ENCODE data around the gene ACBD6.

The ACBD6 gene

GRCh38 chr1:180311011-180311730 is 191.2 kb downstream of the ACBD6 start:
- DNase-seq (ENCODE audit: extremely low read depth in 1 of 2, low read depth in 1 of 2), result no peak

- DNase-seq (ENCODE audit: extremely low read depth in 1 of 2, low read depth in 1 of 2), result no peak
These were observed 192.3 kb downstream of the ACBD6 start for GRCh38 chr1:180310095-180310494.

GRCh38 chr1:180309338-180309737 is 193.0 kb downstream of the ACBD6 start:
- DNase-seq (ENCODE audit: extremely low read depth in 1 of 2, low read depth in 1 of 2), result no peak

- no peak for DNase-seq (ENCODE audit: extremely low read depth in 1 of 2, low read depth in 1 of 2)
These were observed 201.1 kb downstream of the ACBD6 start for GRCh38 chr1:180301135-180301742.

GRCh38 chr1:180299479-180300221 is 202.7 kb downstream of the ACBD6 start:
- DNase-seq (ENCODE audit: extremely low read depth in 1 of 2, low read depth in 1 of 2), result no peak

- no peak for DNase-seq (ENCODE audit: extremely low read depth in 1 of 2, low read depth in 1 of 2)
These were observed 206.4 kb downstream of the ACBD6 start for GRCh38 chr1:180295999-180296398.

- DNase-seq (ENCODE audit: extremely low read depth in 1 of 2, low read depth in 1 of 2), result no peak
These were observed 207.7 kb downstream of the ACBD6 start for GRCh38 chr1:180294711-180295110.

- DNase-seq (ENCODE audit: extremely low read depth in 1 of 2, low read depth in 1 of 2), result no peak
These were observed 211.4 kb downstream of the ACBD6 start for GRCh38 chr1:180291004-180291403.

- no peak for DNase-seq (ENCODE audit: extremely low read depth in 1 of 2, low read depth in 1 of 2)
These were observed 211.9 kb downstream of the ACBD6 start for GRCh38 chr1:180290265-180291001.

- no peak for DNase-seq (ENCODE audit: extremely low read depth in 1 of 2, low read depth in 1 of 2)
These were observed 213.4 kb downstream of the ACBD6 start for GRCh38 chr1:180288940-180289339.

- DNase-seq (ENCODE audit: extremely low read depth in 1 of 2, low read depth in 1 of 2), result no peak
These were observed 214.2 kb downstream of the ACBD6 start for GRCh38 chr1:180287988-180288705.

GRCh38 chr1:180286417-180286816 is 216.0 kb downstream of the ACBD6 start:
- DNase-seq (ENCODE audit: extremely low read depth in 1 of 2, low read depth in 1 of 2), result no peak

GRCh38 chr1:180283098-180283497 is 219.3 kb downstream of the ACBD6 start:
- no peak for DNase-seq (ENCODE audit: extremely low read depth in 1 of 2, low read depth in 1 of 2)

GRCh38 chr1:180282401-180283044 is 219.9 kb downstream of the ACBD6 start:
- DNase-seq (ENCODE audit: extremely low read depth in 1 of 2, low read depth in 1 of 2), result no peak

- no peak for DNase-seq (ENCODE audit: extremely low read depth in 1 of 2, low read depth in 1 of 2)
These were observed 220.9 kb downstream of the ACBD6 start for GRCh38 chr1:180281490-180281889.

- no peak for DNase-seq (ENCODE audit: extremely low read depth in 1 of 2, low read depth in 1 of 2)
These were observed 221.8 kb downstream of the ACBD6 start for GRCh38 chr1:180280617-180281016.

GRCh38 chr1:180279651-180280050 is 222.7 kb downstream of the ACBD6 start:
- no peak for DNase-seq (ENCODE audit: extremely low read depth in 1 of 2, low read depth in 1 of 2)

GRCh38 chr1:180278596-180279395 is 223.6 kb downstream of the ACBD6 start:
- no peak for DNase-seq (ENCODE audit: extremely low read depth in 1 of 2, low read depth in 1 of 2)

- no peak for DNase-seq (ENCODE audit: extremely low read depth in 1 of 2, low read depth in 1 of 2)
These were observed 224.2 kb downstream of the ACBD6 start for GRCh38 chr1:180278194-180278515.

Data from stimulated activated CD8-positive, alpha-beta memory T cell treated with anti-CD3 and anti-CD28 coated beads, Interleukin-7, amount 100 ng/mL, for 48 hours (primary cell).